Spleen (tissue), 7 donors: ENCODE results near the gene CAMSAP2.

Experiments used
- CTCF ChIP-seq, 11 experiments: fragments of 200-600 bp in 7 of 11; fragments of 450-650 bp in 4 of 11; sonication (generic) in 4 of 11; IDR thresholded peaks in 8 of 11; conservative IDR thresholded peaks in 3 of 11; 1 replicate in 7 of 11; 2 replicates in 4 of 11; pipeline versions ENCODE4 v1.4.0 to v1.8.0; 2016 to 2021; ENCODE audit warnings: antibody characterized with exemption in 11 of 11, inconsistent platforms in 4 of 11, mild to moderate bottlenecking in 1 of 11
- POLR2A ChIP-seq, 3 donors: fragments of 450-650 bp; IDR thresholded peaks; one replicate each; pipeline ENCODE4 v1.5.1; 2017; ENCODE audit warnings: antibody characterized with exemption in 3 of 3, mild to moderate bottlenecking in 1 of 3
- donor health status: DM: no; HTN: no; CAD: no; lungs with moderate emphysema.
- donor health status: DM: no; HTN: no; CAD: no.
- donor health status: DM: no; HTN: no; CAD: no.

GRCh38 chr1:200834383-200834782 is 95.7 kb downstream of the CAMSAP2 start:
- TF ChIP-seq POLR2A (IDR thresholded peaks at IDR 0.05): no peak
- TF ChIP-seq CTCF (IDR thresholded peaks at IDR 0.05 in 8 of 11, conservative IDR thresholded peaks at IDR 0.05 in 3 of 11): no peak
